Vagina (tissue), 2 donors: ENCODE data around the gene CUX1. TPM values are rescaled to one million over a fixed set of nuclear protein-coding genes. Genes with fewer than 3 reads are reported as not detected.
A peak's percentile ranks its signal among the peaks of the same experiment; 100 is the strongest.

Source experiments
- DNase-seq, 2 donors: peaks; one replicate each; pipeline ENCODE4 v3.0.0-alpha.2; 2017; ENCODE audit errors: extremely low spot score in 2 of 2
- H3K27ac ChIP-seq: fragments of 200-600 bp; sonication (generic); one replicate; pipeline ENCODE4 v1.5.1; 2019
- H3K27me3 ChIP-seq: fragments of 200-600 bp; sonication (generic); one replicate; pipeline ENCODE4 v1.5.1; 2019
- H3K36me3 ChIP-seq, 2 donors: fragments of 200-600 bp; sonication (generic); one replicate each; pipeline ENCODE4 v1.5.1; 2017 to 2019
- H3K4me1 ChIP-seq: fragments of 200-600 bp; sonication (generic); one replicate; pipeline ENCODE4 v1.5.1; 2019
- H3K4me3 ChIP-seq, 2 donors: fragments of 200-600 bp; sonication (generic); 1 replicate in 1 of 2; 2 replicates in 1 of 2; pipeline ENCODE4 v1.5.1; 2016 to 2019
- H3K9me3 ChIP-seq: fragments of 200-600 bp; sonication (generic); one replicate; pipeline ENCODE4 v1.5.1; 2019
- POLR2A ChIP-seq, 2 donors: fragments of 450-650 bp; IDR thresholded peaks; one replicate each; pipeline ENCODE4 v1.6.1; 2017; ENCODE audit warnings: antibody characterized with exemption in 2 of 2, mild to moderate bottlenecking in 2 of 2, moderate library complexity in 2 of 2
- POLR2AphosphoS5 ChIP-seq, 2 donors: sonication (generic); formaldehyde crosslinking; IDR thresholded peaks; one replicate each; pipeline ENCODE4 v1.9.0; 2017; ENCODE audit warnings: antibody characterized with exemption in 2 of 2, mild to moderate bottlenecking in 2 of 2, low read depth in 1 of 2; ENCODE audit not compliant: insufficient read depth in 1 of 2
- intact Hi-C: fragments of 100-400 bp; cut with DNase I; formaldehyde crosslinking; loops from one replicate; pipeline ENCODE4 v1.15.1; 2023
- total RNA-seq: library from RNA; depleted of rRNA; stranded (reverse); fragments of >200 nt; gene quantifications from one replicate; pipeline ENCODE4 v1.2.3, GENCODE V29; 2016
- TF ChIP-seq, protein P1 (sequence below), 3 experiments: fragments of 450-650 bp in 2 of 3; fragments of 200-600 bp in 1 of 3; sonication (generic) in 1 of 3; IDR thresholded peaks; one replicate each; pipeline ENCODE4 v1.5.1; 2017 to 2019; ENCODE audit warnings: antibody characterized with exemption in 3 of 3, mild to moderate bottlenecking in 2 of 3, moderate library complexity in 2 of 3

CUX1 gene
- total RNA-seq, 1 donor from 2014 or later = 65.3 TPM

DNA sequence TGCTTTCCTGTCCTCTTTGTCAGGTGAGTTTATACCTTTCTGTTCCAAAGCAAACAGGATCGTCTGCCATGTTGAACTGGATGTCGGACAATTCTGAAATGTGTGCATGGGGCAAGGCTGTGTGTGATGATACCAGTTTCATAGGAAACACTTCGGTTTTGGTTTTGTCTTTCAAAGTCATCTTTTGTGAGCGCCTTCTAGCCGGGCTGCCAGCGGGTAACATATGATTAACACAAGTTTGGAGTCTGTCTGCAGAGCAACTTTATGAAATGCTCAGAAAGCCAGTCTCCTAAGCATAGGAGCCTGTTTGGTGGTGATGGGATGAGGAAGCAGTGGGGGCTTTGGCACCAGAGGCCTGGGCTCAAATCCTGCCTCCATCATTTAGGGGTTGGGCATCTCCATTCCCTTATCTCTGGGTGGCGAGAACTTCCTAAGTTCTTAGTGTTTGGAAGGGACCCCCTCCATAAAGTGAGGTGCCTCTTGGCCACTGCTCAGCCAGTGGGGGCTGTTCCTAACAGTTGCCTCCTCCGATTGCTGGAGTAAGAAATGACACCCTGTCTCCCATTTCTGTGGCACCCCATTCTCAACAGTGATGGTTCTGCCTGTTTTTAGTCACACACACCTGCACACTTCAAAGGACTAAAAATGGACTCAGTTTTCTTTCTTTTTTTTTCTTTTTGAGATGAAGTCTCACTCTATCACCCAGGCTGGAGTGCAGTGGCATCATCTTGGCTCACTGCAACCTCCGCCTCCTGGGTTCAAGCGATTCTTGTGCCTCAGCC is 36.8 kb downstream of the CUX1 start:
- intact Hi-C loops = no loop called here
- TF ChIP-seq, protein P1, sequence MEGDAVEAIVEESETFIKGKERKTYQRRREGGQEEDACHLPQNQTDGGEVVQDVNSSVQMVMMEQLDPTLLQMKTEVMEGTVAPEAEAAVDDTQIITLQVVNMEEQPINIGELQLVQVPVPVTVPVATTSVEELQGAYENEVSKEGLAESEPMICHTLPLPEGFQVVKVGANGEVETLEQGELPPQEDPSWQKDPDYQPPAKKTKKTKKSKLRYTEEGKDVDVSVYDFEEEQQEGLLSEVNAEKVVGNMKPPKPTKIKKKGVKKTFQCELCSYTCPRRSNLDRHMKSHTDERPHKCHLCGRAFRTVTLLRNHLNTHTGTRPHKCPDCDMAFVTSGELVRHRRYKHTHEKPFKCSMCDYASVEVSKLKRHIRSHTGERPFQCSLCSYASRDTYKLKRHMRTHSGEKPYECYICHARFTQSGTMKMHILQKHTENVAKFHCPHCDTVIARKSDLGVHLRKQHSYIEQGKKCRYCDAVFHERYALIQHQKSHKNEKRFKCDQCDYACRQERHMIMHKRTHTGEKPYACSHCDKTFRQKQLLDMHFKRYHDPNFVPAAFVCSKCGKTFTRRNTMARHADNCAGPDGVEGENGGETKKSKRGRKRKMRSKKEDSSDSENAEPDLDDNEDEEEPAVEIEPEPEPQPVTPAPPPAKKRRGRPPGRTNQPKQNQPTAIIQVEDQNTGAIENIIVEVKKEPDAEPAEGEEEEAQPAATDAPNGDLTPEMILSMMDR (IDR thresholded peaks at IDR 0.05) = no peak
- TF ChIP-seq POLR2A (IDR thresholded peaks at IDR 0.05) = no peak
- TF ChIP-seq POLR2AphosphoS5 (IDR thresholded peaks at IDR 0.05; ENCODE audit: insufficient read depth in 1 of 2, low read depth in 1 of 2) = no peak
- Histone ChIP-seq H3K4me3 (no peak overlapping the region), H3K36me3 (no peaks in the 10 kb centered on the region), H3K27ac (no peak overlapping the region), H3K27me3 (no peaks in the 10 kb centered on the region), H3K9me3 (no peaks in the 10 kb centered on the region), H3K4me1 (peaks cover 24% of the 10 kb centered on the region)
- no peak for DNase-seq

DNA sequence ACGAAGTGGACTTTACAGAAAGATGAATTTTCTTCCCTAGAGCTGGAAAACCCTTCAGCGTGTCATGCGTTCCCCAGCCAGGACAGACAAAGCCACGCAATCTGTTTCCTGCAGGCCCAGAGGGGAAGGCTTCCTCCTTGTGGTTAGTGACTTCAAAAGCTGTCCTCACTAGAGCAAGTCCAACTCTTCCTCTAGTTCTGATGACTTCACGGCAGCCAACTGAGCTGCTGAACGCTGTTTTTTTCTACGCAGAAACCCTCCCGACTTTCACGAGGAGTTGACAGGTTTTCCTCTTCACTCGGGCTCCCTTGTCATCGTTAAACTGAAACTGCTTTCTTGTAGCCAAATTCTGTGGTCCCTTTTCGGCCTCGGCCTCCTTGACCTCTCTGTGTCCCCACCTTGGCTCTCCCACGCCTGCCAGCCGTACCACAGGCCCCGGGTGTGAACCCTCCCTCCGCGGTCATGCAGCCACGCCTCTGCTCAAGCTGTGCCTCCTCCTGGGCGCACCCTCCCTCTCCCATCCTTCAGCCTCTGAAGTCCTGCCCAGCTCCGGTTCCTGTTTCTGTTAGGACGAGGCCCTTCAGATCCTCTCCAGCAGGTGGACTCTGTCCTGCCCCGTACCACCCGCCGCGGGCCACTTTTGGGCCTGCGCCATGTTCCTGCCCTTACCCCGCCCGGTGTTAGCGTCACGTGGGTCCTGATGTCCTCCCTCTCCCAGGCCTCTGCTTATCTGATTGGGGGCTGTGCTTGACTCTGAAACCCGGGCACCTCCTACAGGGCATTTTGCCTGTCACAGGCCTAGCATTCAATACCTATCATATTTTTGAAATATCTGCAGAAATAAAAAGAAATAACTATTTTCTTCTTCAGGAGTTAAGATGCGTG is 39.3 kb downstream of the CUX1 start:
- intact Hi-C loops = loop anchor here (5.0 kb wide), 1 partner anchor 39 kb away; the partner anchor contains the start of gene CUX1
- Histone ChIP-seq H3K9me3 (no peaks in the 10 kb centered on the region), H3K36me3 (no peaks in the 10 kb centered on the region), H3K27me3 (no peaks in the 10 kb centered on the region), H3K4me3 (peak overlapping the region; percentile 35 to 47), H3K4me1 (peaks cover 37% of the 10 kb centered on the region), H3K27ac (peak overlapping the region; percentile 87)
- TF ChIP-seq POLR2A (IDR thresholded peaks at IDR 0.05) = no peak
- TF ChIP-seq, protein P1 (IDR thresholded peaks at IDR 0.05) = peak in 1 of 3 experiments; percentile 63
- peak; percentile 14 to 86 for TF ChIP-seq POLR2AphosphoS5 (IDR thresholded peaks at IDR 0.05; ENCODE audit: insufficient read depth in 1 of 2, low read depth in 1 of 2)
- DNase-seq = peak in 1 of 2 donors; percentile 96

DNA sequence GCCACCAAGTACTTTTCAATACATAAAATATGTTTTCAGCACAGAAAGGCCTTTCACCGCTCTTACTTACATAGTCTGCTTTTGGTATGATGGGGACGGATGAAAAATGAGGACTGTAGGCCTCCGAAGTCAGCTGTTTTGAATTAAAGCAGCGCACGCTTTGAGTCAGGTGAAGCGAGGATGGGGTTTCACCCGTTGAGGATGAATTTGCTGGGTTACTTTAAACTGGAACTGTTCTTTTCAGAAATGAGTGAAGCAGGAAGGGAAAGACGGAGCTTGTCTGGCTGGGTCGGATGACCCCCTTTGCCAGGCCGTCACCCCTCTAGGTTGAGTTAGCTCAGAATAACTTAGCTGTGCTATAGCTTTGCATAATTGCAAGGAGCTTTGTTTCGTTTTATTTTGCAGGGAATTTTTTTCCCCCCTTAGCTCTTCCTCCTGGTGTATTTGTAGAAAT is 40.0 kb downstream of the CUX1 start:
- Histone ChIP-seq H3K27ac (peak overlapping the region; percentile 87), H3K4me1 (peaks cover 37% of the 10 kb centered on the region), H3K9me3 (no peaks in the 10 kb centered on the region), H3K36me3 (no peaks in the 10 kb centered on the region), H3K4me3 (peak overlapping the region; percentile 35 to 47), H3K27me3 (no peaks in the 10 kb centered on the region)
- TF ChIP-seq POLR2AphosphoS5 (IDR thresholded peaks at IDR 0.05; ENCODE audit: insufficient read depth in 1 of 2, low read depth in 1 of 2) = no peak
- TF ChIP-seq POLR2A (IDR thresholded peaks at IDR 0.05) = no peak
- TF ChIP-seq, protein P1 (IDR thresholded peaks at IDR 0.05) = no peak
- intact Hi-C loops = loop anchor here (5.0 kb wide), 1 partner anchor 40 kb away; the partner anchor contains the start of gene CUX1
- DNase-seq = no peak

DNA sequence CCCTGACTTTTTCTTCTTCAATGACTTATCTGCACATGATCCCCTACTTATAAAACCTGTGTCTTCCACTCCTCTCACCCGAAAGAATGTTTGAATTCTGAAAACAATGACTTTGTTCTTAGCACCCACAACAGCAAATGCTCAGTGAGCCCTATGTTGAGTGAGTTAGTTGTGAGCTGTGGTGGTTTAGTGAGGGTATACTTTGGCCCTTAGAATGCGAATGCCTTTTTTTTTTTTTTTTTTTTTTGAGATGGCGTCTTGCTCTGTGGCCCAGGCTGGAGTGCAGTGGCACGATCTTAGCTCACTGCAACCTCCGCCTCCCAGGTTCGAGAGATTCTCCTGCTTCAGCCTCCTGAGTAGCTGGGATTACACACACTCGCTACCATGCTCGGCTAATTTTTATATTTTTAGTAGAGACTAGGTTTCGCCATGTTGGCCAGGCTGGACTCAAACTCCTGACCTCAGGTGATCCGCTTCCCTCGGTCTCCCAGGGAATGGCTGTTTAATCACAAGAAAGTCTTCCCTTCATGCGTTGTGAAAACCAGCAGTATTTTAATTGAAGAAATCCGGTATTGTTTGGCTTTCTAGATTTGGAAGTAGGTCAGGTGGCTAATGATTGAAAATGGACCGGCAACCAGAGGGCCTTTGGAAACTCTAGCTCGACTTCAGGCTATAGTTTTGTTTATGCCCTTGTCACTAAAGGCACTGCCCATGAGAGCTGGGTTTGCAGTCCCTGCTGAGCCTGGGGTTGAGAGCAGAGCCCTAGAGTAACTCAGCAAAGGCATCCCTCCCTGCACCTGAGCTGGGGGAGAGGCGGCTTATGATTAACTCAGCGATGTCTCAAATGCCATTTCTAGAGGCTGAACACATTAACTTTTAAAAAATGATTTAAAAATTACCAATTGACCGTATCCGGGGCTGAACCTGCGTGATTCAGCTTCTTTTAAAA is 41.3 kb downstream of the CUX1 start:
- H3K4me3 ChIP-seq = no peak overlapping the region
- no peaks in the 10 kb centered on the region for H3K9me3 ChIP-seq
- H3K27me3 ChIP-seq = no peaks in the 10 kb centered on the region
- peaks cover 37% of the 10 kb centered on the region for H3K4me1 ChIP-seq
- TF ChIP-seq POLR2A (IDR thresholded peaks at IDR 0.05) (no peak), POLR2AphosphoS5 (IDR thresholded peaks at IDR 0.05; ENCODE audit: insufficient read depth in 1 of 2, low read depth in 1 of 2) (no peak)
- TF ChIP-seq, protein P1 (IDR thresholded peaks at IDR 0.05) = no peak
- no peak for DNase-seq
- peak overlapping the region; percentile 76 for H3K27ac ChIP-seq
- intact Hi-C loops = loop anchor here (5.0 kb wide), 1 partner anchor 41 kb away; the partner anchor contains the start of gene CUX1
- no peaks in the 10 kb centered on the region for H3K36me3 ChIP-seq
